Measurements from ENCODE around the gene SMLR1. TPM values are rescaled to one million over a fixed set of nuclear protein-coding genes. Genes with fewer than 3 reads are reported as not detected.

The SMLR1 gene
- polyA plus RNA-seq, 1 experiment, result not detected

GRCh38 chr6:130847001-130847910, 20.1 kb downstream of the SMLR1 start:
- TF ChIP-seq CTCF (IDR thresholded peaks at IDR 0.05; ENCODE audit: insufficient read depth, low read depth, low read length), result no peak
- ChIA-PET POLR2A (no interaction called here), CTCF (interaction anchor here (0.7 kb wide), 1 partner anchor 37 kb away, joined by 3 read pairs; no protein-coding TSS in a partner anchor)

DNA sequence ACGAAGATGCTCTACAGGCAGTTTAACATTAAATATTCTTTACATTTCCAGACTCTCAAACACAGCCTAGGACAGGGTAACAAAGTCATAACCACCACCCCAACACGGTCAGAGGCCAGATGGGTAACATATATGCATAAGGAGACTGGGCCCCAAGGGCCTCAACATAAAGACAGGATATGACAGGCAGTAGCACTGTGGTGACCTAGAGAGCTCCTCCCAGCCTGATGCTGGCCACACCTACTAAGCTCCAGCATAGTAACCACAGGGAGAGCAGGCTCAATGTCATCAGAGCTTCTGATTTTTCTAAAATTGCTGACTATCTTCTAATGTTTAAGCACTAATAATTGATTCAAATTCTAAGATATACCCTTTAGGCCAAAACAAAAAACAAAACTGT, 21.7 kb downstream of the SMLR1 start:
- ChIA-PET CTCF (interaction anchor here (0.6 kb wide), 1 partner anchor 350 kb away, joined by 3 read pairs; no protein-coding TSS in a partner anchor), POLR2A (no interaction called here)
- H3K27me3 ChIP-seq (ENCODE audit: control insufficient read depth, insufficient read depth, low read length), result no peaks in the 10 kb centered on the region
- H3K4me3 ChIP-seq (ENCODE audit: low read depth, low read length), result no peak overlapping the region
- DNase-seq (ENCODE audit: low read depth), result no peak
- no peak for TF ChIP-seq CTCF (IDR thresholded peaks at IDR 0.05; ENCODE audit: insufficient read depth, low read depth, low read length)
- no peaks in the 10 kb centered on the region for H3K36me3 ChIP-seq (ENCODE audit: control insufficient read depth, insufficient read depth, low read length)

More at GRCh38 chr6:130847001-130847910, 20.1 kb downstream of the SMLR1 start:
- DNase-seq (ENCODE audit: low read depth), result no peak
- H3K27me3 ChIP-seq (ENCODE audit: control insufficient read depth, insufficient read depth, low read length), result no peaks in the 10 kb centered on the region
- no peaks in the 10 kb centered on the region for H3K36me3 ChIP-seq (ENCODE audit: control insufficient read depth, insufficient read depth, low read length)
- H3K4me3 ChIP-seq (ENCODE audit: low read depth, low read length), result no peak overlapping the region

GRCh38 chr6:130849594-130849993, 22.4 kb downstream of the SMLR1 start:
- no peaks in the 10 kb centered on the region for H3K36me3 ChIP-seq (ENCODE audit: control insufficient read depth, insufficient read depth, low read length)
- no peaks in the 10 kb centered on the region for H3K27me3 ChIP-seq (ENCODE audit: control insufficient read depth, insufficient read depth, low read length)
- no peak for TF ChIP-seq CTCF (IDR thresholded peaks at IDR 0.05; ENCODE audit: insufficient read depth, low read depth, low read length)
- ChIA-PET CTCF (interaction anchor here (0.6 kb wide), 1 partner anchor 349 kb away, joined by 3 read pairs; no protein-coding TSS in a partner anchor), POLR2A (no interaction called here)
- no peak overlapping the region for H3K4me3 ChIP-seq (ENCODE audit: low read depth, low read length)
- no peak for DNase-seq (ENCODE audit: low read depth)

DNA sequence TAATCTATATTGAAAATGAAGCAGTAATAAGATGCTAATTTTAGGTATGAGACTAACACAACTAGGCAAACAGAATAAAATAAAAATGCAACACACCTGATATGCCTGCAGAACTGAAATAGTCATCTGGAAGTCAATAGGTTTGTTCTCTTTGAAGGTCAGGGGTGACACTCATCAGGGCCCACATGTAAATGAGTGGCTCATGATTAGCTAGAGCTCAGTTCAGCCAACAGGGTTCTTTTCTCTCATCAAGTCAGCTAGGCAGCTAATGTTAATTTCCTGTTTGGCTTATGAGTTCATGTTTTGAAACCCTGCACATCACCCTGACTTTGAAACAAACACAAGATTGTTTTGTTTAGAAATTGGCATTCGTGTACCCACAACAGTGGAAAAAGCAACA, 23.8 kb downstream of the SMLR1 start:
- DNase-seq (ENCODE audit: low read depth), result no peak
- H3K27me3 ChIP-seq (ENCODE audit: control insufficient read depth, insufficient read depth, low read length), result no peaks in the 10 kb centered on the region
- ChIA-PET CTCF (interaction anchor here (1.3 kb wide), 1 partner anchor 12 kb away, joined by 3 read pairs; no protein-coding TSS in a partner anchor), POLR2A (no interaction called here)
- TF ChIP-seq CTCF (IDR thresholded peaks at IDR 0.05; ENCODE audit: insufficient read depth, low read depth, low read length), result no peak
- H3K36me3 ChIP-seq (ENCODE audit: control insufficient read depth, insufficient read depth, low read length), result no peaks in the 10 kb centered on the region
- H3K4me3 ChIP-seq (ENCODE audit: low read depth, low read length), result no peak overlapping the region

DNA sequence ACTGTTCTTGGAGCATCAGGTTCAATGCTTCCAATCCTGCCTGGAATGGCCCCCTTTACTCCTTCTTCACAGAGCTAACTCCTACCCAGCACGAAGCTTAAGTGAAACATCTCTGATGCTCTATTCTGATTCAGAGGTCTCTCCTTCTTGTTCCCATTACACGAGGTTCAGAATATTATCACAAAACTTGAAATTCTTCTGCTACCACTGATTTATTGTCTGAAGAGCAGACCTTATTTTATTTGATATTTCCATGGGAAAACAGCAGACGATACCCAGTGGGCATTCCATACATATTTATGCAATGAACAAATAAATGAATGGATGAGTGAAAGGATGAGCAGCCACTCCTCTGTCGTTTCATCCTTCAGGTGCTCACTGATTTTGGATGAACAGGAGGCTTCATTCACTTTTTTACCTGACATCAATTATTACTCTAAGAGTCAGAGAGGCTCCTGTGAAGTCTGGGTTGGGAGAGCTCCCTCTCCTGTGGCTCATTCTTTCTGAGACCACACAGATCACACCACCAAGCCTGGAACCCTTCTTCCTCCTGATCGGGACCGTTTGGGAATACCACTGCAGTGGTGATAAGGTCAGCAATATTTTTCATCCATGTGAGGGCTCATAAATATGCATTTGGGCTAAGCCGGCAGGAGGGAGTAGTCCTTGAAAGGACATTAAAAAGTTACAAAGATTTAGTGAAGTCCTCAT, 25.8 kb downstream of the SMLR1 start:
- TF ChIP-seq CTCF (IDR thresholded peaks at IDR 0.05; ENCODE audit: insufficient read depth, low read depth, low read length), result no peak
- no peak for DNase-seq (ENCODE audit: low read depth)
- CTCF ChIA-PET, result interaction anchor here (0.7 to 1.3 kb wide), 3 partner anchors 18 to 520 kb away, joined by 3 to 7 read pairs (median 3); no protein-coding TSS in a partner anchor
- POLR2A ChIA-PET, result no interaction called here
- no peaks in the 10 kb centered on the region for H3K27me3 ChIP-seq (ENCODE audit: control insufficient read depth, insufficient read depth, low read length)
- H3K4me3 ChIP-seq (ENCODE audit: low read depth, low read length), result no peak overlapping the region
- no peaks in the 10 kb centered on the region for H3K36me3 ChIP-seq (ENCODE audit: control insufficient read depth, insufficient read depth, low read length)
